ENCODE results near the gene GDI2. TPM values are rescaled to one million over a fixed set of nuclear protein-coding genes. Genes with fewer than 3 reads are reported as not detected.
"Not testable (repeated sequence)": the region's sequence is repeated elsewhere in the genome, so short reads cannot be mapped to it uniquely, and the experiment has no call there.

Gene GDI2
- total RNA-seq, 1 experiment from 2014 or later: 321 TPM

DNA sequence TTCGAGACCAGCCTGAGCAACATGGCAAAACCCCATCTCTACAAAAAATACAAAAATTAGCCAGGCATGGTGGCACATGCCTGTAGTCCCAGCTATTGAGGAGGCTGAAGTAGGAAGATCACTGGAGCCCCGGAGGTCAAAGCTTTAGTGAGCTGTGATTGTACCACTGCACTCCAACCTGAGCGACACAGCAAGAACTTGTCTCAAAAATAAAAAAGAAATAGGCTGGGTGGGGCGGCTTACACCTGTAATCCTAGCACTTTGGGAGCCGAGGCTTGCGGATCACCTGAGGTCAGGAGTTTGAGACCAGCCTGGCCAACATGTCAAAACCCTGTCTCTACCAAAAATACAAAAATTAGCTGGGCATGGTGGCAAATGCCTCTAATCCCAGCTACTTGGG, 13.3 kb upstream of the GDI2 start:
- H3K27ac Mint-ChIP-seq; ATAC-seq; H3K27me3 Mint-ChIP-seq (ENCODE audit: low read depth); H3K4me3 Mint-ChIP-seq; H3K36me3 Mint-ChIP-seq; CTCF ChIA-PET; DNase-seq (ENCODE audit: low spot score); H3K4me1 Mint-ChIP-seq; H3K9me3 Mint-ChIP-seq: not testable (repeated sequence)
- POLR2A ChIA-PET: interaction anchor here (0.6 kb wide), 1 partner anchor 1549 kb away, joined by 3 read pairs; no protein-coding TSS in a partner anchor

DNA sequence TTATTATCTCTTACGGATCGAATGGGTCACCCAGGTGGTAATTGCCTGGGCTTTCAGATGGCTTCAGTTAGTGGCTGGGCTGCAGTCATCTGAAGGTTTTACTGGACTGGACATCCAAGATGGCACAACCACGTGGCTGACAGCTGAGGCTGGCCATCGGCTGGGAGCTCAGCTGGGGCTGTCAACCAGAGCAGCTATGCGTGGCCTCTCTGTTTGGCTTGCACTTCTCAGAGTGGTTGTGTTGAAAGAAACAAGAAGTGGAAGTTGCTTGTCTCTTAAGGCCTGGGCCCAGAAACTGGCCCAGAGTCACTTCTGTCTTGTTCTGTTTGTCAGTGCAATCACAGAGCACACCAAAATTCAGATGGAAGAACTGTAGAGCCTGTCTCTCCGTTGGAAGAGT, 5.7 kb upstream of the GDI2 start:
- ChIA-PET POLR2A (interaction anchor here (0.6 kb wide), 1 partner anchor 430 kb away, joined by 3 read pairs; no protein-coding TSS in a partner anchor), CTCF (no interaction called here)

DNA sequence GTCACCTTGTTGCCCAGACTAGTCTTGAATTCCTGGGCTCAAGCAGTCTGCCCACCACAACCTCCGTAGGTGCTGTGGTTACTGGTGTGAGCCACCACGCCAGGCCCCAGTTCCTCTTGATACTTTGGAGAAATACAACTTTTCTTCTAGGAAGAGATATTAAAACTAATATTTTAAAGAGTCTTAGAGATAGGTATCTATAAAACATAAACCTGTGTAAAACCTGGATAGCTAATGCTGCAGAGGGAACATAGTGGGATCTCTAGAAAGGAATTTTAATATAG, 4.8 kb upstream of the GDI2 start:
- H3K4me1 Mint-ChIP-seq: peaks cover 12% of the 10 kb centered on the region
- ChIA-PET CTCF (no interaction called here), POLR2A (interaction anchor here (0.6 kb wide), 1 partner anchor 486 kb away, joined by 5 read pairs; no protein-coding TSS in a partner anchor)
- ATAC-seq (no peak), DNase-seq (ENCODE audit: low spot score) (no peak)
- H3K36me3 Mint-ChIP-seq: no peaks in the 10 kb centered on the region
- H3K9me3 Mint-ChIP-seq: no peaks in the 10 kb centered on the region
- H3K4me3 Mint-ChIP-seq: no peak overlapping the region
- peaks cover 2% of the 10 kb centered on the region; the same call in 1 of the 2 replicates for H3K27me3 Mint-ChIP-seq (ENCODE audit: low read depth)
- TF ChIP-seq CREM (CRISPR knock-in tag; IDR thresholded peaks at IDR 0.05) (no peak), SMAD3 (CRISPR knock-in tag; IDR thresholded peaks at IDR 0.05; ENCODE audit: borderline replicate concordance) (no peak), NFE2L1 (CRISPR knock-in tag; IDR thresholded peaks at IDR 0.05) (no peak), MYBL2 (CRISPR knock-in tag; IDR thresholded peaks at IDR 0.05) (no peak), PRRX2 (CRISPR knock-in tag; IDR thresholded peaks at IDR 0.05) (no peak)
- TF ChIP-seq, protein P1, sequence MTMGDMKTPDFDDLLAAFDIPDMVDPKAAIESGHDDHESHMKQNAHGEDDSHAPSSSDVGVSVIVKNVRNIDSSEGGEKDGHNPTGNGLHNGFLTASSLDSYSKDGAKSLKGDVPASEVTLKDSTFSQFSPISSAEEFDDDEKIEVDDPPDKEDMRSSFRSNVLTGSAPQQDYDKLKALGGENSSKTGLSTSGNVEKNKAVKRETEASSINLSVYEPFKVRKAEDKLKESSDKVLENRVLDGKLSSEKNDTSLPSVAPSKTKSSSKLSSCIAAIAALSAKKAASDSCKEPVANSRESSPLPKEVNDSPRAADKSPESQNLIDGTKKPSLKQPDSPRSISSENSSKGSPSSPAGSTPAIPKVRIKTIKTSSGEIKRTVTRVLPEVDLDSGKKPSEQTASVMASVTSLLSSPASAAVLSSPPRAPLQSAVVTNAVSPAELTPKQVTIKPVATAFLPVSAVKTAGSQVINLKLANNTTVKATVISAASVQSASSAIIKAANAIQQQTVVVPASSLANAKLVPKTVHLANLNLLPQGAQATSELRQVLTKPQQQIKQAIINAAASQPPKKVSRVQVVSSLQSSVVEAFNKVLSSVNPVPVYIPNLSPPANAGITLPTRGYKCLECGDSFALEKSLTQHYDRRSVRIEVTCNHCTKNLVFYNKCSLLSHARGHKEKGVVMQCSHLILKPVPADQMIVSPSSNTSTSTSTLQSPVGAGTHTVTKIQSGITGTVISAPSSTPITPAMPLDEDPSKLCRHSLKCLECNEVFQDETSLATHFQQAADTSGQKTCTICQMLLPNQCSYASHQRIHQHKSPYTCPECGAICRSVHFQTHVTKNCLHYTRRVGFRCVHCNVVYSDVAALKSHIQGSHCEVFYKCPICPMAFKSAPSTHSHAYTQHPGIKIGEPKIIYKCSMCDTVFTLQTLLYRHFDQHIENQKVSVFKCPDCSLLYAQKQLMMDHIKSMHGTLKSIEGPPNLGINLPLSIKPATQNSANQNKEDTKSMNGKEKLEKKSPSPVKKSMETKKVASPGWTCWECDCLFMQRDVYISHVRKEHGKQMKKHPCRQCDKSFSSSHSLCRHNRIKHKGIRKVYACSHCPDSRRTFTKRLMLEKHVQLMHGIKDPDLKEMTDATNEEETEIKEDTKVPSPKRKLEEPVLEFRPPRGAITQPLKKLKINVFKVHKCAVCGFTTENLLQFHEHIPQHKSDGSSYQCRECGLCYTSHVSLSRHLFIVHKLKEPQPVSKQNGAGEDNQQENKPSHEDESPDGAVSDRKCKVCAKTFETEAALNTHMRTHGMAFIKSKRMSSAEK (CRISPR knock-in tag; IDR thresholded peaks at IDR 0.05; ENCODE audit: borderline replicate concordance): no peak
- TF ChIP-seq, protein P2, sequence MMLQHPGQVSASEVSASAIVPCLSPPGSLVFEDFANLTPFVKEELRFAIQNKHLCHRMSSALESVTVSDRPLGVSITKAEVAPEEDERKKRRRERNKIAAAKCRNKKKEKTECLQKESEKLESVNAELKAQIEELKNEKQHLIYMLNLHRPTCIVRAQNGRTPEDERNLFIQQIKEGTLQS (CRISPR knock-in tag; conservative IDR thresholded peaks at IDR 0.05): no peak
- TF ChIP-seq, protein P3, sequence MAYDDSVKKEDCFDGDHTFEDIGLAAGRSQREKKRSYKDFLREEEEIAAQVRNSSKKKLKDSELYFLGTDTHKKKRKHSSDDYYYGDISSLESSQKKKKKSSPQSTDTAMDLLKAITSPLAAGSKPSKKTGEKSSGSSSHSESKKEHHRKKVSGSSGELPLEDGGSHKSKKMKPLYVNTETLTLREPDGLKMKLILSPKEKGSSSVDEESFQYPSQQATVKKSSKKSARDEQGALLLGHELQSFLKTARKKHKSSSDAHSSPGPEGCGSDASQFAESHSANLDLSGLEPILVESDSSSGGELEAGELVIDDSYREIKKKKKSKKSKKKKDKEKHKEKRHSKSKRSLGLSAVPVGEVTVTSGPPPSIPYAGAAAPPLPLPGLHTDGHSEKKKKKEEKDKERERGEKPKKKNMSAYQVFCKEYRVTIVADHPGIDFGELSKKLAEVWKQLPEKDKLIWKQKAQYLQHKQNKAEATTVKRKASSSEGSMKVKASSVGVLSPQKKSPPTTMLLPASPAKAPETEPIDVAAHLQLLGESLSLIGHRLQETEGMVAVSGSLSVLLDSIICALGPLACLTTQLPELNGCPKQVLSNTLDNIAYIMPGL (CRISPR knock-in tag; IDR thresholded peaks at IDR 0.05): no peak
- TF ChIP-seq, protein P4, sequence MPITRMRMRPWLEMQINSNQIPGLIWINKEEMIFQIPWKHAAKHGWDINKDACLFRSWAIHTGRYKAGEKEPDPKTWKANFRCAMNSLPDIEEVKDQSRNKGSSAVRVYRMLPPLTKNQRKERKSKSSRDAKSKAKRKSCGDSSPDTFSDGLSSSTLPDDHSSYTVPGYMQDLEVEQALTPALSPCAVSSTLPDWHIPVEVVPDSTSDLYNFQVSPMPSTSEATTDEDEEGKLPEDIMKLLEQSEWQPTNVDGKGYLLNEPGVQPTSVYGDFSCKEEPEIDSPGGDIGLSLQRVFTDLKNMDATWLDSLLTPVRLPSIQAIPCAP (CRISPR knock-in tag; IDR thresholded peaks at IDR 0.05): no peak
- H3K27ac Mint-ChIP-seq: no peak overlapping the region

More for the DNA sequence above, 5.7 kb upstream of the GDI2 start:
- Mint-ChIP-seq H3K4me1 (peaks cover 12% of the 10 kb centered on the region), H3K36me3 (no peaks in the 10 kb centered on the region), H3K27me3 (ENCODE audit: low read depth) (peaks cover 2% of the 10 kb centered on the region; the same call in 1 of the 2 replicates), H3K4me3 (no peak overlapping the region), H3K9me3 (no peaks in the 10 kb centered on the region), H3K27ac (no peak overlapping the region)
- DNase-seq (ENCODE audit: low spot score) (no peak), ATAC-seq (no peak)
- TF ChIP-seq JUN (CRISPR knock-in tag; IDR thresholded peaks at IDR 0.05) (no peak), ZNF396 (CRISPR knock-in tag; IDR thresholded peaks at IDR 0.05; ENCODE audit: borderline replicate concordance) (no peak), FOXP1 (CRISPR knock-in tag; IDR thresholded peaks at IDR 0.05; ENCODE audit: borderline replicate concordance) (no peak), JAZF1 (CRISPR knock-in tag; IDR thresholded peaks at IDR 0.05) (no peak), ZNF263 (CRISPR knock-in tag; IDR thresholded peaks at IDR 0.05; ENCODE audit: low read depth) (no peak), GABPB1 (CRISPR knock-in tag; IDR thresholded peaks at IDR 0.05) (no peak), ZNF317 (CRISPR knock-in tag; IDR thresholded peaks at IDR 0.05; ENCODE audit: borderline replicate concordance, low read depth) (no peak), CBFB (CRISPR knock-in tag; IDR thresholded peaks at IDR 0.05; ENCODE audit: low read depth) (no peak), NR2C2 (CRISPR knock-in tag; IDR thresholded peaks at IDR 0.05) (no peak), SMAD4 (CRISPR knock-in tag; IDR thresholded peaks at IDR 0.05) (no peak)
- TF ChIP-seq, protein P5, sequence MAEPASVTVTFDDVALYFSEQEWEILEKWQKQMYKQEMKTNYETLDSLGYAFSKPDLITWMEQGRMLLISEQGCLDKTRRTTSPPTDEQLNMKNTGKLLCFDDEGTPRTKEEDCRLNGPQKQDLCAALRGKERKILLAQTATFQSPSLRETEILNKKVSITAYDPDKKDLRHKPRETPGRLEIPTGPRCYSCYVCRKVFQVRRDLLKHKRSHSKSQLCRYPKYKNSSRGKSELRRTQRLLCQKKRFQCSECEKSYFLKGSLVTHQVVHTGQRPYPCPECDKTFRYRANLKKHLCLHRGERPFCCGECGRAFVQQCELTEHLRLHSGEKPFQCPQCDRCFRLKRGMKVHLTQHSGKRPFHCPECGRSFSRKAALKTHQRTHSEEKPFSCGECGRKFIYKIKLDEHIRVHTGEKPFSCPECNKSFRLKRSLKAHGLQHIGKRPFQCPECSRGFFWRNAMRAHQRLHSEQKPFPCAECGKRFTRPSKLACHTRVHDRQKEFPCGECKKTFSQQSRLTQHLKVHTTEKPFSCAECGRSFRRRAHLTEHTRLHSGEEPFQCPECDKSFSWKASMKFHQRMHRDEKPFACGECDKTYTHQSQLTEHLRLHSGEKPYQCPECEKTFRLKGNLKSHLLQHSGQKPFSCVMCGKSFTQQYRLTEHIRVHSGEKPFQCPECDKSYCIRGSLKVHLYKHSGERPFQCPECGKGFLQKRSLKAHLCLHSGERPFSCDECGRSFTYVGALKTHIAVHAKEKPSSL (CRISPR knock-in tag; conservative IDR thresholded peaks at IDR 0.05): no peak
- TF ChIP-seq, protein P6, sequence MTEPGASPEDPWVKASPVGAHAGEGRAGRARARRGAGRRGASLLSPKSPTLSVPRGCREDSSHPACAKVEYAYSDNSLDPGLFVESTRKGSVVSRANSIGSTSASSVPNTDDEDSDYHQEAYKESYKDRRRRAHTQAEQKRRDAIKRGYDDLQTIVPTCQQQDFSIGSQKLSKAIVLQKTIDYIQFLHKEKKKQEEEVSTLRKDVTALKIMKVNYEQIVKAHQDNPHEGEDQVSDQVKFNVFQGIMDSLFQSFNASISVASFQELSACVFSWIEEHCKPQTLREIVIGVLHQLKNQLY (CRISPR knock-in tag; IDR thresholded peaks at IDR 0.05): no peak
